Activated CD4-positive, alpha-beta T cell treated with anti-CD3 and anti-CD28 coated beads for 1 hour (primary cell): ENCODE data around the gene KIFC3.
"Not testable (repeated sequence)": the region's sequence is repeated elsewhere in the genome, so short reads cannot be mapped to it uniquely, and the experiment has no call there.

Source experiments
- DNase-seq: peaks from one replicate; pipeline ENCODE4 v3.0.0-alpha.2; 2020

Gene KIFC3

DNA sequence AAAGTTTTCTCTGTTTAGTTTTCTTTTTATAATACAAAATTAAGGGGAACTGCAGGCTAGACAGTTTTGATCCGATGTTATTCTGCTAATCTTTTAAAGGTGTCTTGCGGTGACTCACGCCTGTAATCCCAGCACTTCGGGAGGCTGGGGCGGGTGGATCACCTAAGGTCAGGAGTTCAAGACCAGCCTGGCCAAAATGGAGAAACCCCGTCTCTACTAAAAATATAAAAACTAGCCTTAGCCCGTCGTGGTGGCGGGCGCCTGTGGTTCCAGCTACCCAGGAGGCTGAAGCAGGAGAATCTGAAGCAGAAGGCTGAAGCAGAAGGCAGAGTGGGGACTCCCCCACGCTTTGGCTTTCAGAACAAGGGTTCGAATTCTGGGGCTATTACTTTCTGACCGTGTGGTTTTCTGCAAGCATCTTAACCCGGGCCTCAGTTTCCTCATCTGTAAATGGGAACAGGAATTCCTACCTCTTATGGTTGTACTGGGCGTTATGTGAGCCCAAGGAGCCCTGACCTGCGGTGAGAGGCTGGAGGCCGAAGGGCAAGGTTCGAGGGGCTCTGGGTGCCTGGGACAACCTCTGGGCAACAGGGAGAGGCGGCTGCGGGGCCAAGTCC is 67.9 kb downstream of the KIFC3 start:
- no peak for DNase-seq

DNA sequence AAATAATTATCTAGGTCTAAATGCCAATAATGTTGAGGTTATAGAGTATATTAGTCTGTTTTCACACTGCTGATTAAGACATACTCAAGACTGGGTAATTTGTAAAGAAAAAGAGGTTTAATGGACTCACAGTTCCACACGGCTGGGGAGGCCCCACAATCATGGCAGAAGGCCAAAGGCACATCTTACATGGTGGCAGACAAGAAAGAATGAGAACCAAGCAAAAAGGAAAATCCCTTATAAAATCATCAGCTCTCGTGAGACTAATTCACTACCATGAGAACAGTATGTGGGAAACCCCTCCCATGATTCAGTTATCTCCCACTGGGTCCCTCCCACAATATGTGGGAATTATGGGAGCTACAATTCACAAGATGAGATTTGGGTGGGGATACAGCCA is 69.6 kb downstream of the KIFC3 start:
- DNase-seq = no peak

DNA sequence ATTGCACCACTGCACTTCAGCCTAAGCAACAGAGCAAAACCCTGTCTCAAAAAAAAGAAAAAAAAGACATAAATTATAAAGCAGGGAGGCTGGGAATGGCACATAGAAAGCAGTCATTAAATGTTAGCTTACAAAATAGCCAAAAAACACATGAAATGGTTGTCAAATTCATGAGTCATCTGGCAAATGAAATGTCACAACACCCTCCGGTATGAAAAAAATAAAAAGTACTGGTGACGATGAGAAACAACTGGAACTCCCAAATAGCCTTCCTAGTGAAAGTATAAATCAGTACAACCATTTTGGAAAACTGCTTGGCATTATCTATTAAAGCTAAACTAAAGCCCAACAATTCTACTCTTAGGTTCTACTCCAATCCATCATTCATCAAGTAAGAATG is 70.3 kb downstream of the KIFC3 start:
- DNase-seq = no peak

DNA sequence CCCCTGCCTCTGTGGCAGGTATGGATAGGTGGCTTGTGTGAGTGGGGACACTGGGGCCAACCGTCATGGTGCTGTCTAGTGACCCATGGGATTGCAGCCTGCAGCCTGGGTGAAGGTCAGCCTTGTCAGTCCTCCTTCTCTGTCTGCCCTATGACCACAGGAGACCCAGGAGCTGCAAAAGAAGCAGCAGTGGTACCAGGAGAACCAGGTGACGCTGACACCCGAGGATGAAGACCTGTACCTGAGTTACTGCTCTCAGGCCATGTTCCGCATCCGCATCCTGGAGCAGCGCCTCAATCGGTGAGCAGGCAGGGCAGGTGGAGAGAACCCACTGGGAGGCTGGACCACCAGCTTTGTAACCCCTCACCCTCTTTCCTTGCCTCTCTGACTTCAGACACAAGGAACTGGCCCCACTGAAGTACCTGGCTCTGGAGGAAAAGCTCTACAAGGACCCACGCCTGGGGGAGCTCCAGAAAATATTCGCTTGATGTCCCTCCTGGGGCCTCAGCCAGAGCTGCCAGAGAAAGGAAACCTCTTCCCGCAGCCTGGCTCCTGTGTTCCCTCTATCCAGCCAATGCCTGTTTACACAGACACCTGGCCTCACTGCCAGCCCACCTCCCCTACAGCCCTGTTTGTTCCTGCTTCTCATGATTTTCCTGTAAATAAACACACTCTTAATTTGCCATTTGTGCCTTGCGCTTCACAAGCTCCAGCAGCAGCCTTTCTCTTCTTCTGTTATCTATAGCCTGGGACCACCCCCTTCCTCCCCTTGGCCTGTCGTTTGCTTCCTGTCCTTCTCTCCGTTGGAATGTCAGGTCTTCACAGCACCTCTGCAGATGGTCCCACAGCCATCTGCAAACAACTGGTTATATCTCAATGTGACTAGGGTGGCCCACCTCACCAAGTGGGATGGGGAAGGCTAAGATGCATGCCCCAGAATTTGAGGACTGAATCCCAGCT is 71.2 kb downstream of the KIFC3 start:
- no peak for DNase-seq

DNA sequence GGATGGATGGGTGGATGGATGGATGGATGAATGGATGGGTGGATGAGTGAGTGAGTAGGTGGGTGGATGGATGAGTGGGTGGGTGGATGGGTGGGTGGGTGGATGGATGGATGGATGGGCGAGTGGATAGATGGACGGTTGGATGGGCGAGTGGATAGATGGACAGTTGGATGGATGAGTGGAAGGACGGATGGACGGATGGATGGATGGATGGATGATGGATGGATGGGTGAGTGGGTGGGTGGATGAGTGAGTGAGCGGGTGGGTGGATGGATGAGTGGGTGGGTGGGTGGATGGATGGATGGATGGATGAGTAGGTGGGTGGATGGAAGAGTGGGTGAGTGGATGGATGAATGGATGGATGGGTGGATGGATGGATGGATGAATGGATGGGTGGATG is 72.4 kb downstream of the KIFC3 start:
- DNase-seq = not testable (repeated sequence)

DNA sequence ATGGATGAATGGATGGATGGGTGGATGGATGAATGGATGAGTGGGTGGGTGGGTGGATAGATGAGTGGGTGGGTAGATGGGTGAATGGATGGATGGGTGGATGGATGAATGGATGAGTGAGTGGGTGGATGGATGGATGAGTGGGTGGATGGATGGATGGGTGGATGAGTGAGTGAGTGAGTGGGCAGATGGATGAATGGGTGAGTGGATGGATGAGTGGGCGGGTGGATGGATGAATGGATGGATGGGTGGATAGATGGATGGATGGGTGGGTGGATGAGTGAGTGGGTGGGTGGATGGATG is 73.2 kb downstream of the KIFC3 start:
- no peak for DNase-seq

DNA sequence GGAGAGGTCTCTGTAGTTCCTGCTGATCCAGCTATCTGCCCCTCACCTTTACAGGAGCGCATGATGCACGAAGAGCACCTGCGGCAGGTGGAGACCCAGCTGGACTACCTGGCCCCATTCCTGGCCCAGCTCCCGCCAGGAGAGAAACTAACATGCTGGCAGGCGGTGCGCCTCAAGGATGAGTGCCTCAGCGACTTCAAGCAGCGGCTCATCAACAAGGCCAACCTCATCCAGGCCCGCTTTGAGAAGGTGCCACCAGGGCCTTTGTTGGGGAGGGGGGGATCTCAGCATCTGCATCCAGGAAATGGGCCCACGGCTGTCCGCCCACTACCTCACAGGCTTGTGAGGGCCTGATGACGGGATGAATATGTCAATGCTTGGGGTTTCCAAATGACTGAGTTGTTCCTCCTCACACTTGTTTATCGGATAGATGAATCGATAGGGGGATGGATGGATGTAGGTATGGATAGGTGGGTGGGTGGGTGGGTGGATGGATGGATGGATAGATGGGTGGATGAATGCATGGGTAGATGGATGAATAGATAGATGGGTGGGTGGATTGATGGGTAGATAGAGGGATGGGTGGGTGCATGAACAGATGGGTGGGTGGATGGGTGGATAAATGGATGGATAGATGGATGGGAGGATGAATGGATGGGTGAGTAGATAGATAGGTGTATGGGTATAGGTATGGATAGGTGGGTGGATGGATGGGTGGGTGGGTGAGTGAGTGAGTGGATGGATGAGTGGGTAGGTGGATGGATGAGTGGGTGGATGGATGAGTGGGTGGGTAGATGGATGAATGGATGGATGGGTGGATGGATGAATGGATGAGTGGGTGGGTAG is 73.7 kb downstream of the KIFC3 start:
- no peak for DNase-seq

DNA sequence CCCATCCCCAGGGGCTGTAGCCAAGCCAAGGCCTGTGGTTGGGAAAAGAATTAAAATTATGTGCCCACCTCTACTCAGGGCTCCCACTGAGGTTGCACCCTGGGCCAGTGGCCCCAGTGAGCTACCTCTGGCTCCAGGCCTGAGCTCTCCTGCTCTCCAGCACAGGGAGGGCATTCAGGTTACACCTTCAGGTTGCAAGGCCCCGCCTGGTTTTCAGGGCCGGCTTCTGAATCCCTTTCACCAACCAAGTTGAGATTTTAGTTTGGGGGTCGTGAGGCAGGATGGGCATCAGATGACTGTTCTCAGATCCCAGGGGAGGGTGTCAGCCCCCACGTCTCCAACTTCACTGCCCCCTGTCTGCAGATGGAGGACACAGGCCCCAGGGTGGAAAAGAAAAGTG is 74.7 kb downstream of the KIFC3 start:
- DNase-seq = no peak

DNA sequence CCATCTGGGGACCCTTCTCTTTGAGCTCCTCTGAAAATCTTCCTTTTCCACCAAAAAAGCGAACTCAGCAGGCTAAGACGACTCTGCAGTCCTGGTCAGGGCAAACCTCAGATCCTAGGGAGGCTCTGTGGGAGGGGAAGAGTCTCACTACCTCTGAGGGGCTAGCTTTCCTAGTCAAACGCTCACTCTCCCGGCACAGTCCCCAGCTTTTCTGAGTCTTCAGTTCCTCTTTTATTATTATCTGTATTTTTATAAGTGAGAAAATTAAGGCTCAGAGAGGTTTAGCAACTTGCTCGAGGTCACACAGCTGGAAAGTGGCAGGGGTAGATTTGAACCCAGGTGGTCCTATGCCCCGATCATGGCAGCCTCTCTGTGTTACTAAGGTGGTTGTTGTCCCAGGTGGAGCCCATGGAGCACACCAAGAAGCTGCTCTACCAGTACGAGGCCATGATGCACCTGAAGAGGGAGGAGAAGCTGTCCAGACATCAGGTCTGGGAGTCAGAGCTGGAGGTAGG is 75.8 kb downstream of the KIFC3 start:
- DNase-seq = no peak

DNA sequence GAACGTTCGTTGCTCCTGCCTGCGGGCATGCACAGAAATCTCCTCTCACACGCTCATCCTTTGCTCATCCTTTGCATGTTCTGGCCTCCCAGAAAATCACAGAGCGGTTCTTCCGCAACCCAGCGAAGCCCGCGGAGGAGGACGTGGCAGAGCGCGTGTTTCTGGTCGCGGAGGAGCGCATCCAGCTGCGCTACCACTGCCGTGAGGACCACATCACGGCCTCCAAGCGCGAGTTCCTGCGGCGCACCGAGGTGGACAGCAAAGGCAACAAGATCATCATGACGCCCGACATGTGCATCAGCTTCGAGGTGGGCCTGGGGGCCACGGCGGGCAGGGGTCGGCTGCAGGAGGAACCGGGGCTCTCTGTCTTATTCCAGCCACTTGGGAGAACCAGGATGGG is 76.3 kb downstream of the KIFC3 start:
- no peak for DNase-seq

DNA sequence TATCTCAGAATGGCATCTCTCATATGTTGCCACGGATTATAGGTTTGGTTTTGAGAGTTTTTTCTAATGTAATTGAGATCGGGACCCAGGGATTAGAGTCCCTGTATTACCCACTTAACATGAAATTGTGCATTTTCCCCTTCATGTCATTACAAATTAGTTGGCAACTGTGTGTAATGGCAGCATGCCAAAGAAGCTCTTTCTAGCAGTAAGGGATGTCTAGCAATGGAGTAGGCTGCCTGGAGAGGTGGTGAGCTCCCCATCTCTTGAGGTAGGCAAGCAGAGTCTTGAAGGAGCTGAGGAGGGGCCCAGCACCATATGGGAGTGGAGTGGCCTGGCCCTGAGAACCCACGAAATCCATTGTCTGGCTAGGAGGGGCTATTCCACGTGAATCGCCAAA is 76.7 kb downstream of the KIFC3 start:
- no peak for DNase-seq

DNA sequence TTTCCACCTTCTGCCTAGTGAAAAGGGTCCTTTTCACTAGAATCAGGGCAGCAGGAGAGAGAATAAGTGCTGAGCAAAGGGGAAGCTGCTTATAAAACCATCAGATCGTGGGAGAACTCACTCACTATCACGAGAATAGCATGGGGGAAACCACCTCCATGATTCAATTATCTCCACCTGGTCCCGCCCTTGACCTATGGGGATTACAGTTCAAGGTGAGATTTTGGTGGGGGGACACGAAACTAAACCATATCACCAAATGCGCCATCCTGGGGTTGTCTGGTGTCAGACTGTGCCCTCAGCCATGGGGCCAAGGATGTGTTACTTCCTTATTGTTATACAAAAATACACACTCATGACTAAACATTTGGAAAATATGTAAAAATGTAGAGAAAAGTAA is 77.1 kb downstream of the KIFC3 start:
- no peak for DNase-seq

DNA sequence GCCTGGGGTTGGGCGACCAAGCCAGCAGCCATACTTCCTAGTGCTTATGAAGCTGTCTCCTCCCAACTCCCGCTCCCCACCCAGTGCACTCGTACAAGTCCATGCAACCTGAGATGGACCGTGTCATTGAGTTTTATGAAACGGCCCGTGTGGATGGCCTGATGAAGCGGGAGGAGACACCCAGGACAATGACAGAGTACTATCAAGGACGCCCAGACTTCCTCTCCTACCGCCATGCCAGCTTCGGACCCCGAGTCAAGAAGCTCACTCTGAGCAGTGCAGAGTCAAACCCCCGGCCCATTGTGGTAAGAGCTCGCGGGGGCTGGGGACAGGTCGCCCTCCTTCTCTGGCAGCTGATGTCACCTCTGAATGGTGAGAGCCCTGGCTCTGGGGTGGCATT is 77.8 kb downstream of the KIFC3 start:
- no peak for DNase-seq

DNA sequence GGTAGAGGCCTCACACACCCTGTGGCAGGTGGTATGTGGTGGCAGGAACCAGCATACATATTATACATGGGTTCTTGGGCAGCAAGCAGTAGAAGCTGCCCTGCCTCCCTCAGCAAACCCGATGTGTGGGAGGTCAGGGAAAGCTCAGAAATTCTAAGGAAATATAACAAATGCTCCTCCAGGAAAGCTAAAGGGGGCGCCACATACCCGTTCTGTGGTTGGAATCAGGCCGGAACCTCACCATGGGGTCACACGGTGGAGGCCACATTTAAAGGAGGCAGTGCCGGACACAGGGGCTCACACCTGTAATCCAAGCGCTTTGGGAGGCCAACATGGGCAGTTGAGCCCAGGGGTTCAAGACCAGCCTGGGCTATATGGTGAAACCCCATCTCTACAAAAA is 79.1 kb downstream of the KIFC3 start:
- DNase-seq = no peak

DNA sequence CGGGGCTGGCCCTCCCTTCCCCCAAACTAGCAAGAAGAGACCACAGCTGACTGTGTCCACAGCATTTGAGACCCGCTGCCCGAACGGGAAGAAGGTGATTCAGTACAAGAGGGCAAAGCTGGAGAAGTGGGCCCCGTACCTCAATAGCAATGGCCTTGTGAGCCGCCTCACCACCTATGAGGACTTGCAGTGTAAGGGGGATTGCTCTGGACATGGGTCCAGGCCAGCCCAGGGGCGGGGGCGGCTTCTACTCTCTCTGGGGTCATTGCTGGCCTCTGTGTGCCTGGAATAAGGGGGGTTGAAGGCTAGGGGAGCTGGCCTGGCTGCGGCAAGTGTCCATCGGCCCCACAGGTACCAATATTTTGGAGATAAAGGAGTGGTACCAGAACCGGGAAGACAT is 79.6 kb downstream of the KIFC3 start:
- DNase-seq = no peak

DNA sequence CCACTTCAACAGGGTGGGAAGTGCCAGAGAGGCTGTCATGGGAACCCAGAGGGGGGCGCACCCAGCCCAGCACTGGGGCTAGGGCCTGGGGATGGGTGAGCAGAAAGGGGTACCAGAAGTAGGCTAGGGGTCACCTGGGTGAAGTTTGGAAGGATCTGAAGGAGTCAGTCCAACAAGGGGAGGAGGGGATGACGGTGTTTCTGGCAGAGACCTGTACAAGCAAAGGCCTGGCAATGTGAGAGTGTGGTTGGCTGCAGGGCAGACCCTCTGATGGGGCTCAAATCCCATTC is 80.1 kb downstream of the KIFC3 start:
- no peak for DNase-seq

DNA sequence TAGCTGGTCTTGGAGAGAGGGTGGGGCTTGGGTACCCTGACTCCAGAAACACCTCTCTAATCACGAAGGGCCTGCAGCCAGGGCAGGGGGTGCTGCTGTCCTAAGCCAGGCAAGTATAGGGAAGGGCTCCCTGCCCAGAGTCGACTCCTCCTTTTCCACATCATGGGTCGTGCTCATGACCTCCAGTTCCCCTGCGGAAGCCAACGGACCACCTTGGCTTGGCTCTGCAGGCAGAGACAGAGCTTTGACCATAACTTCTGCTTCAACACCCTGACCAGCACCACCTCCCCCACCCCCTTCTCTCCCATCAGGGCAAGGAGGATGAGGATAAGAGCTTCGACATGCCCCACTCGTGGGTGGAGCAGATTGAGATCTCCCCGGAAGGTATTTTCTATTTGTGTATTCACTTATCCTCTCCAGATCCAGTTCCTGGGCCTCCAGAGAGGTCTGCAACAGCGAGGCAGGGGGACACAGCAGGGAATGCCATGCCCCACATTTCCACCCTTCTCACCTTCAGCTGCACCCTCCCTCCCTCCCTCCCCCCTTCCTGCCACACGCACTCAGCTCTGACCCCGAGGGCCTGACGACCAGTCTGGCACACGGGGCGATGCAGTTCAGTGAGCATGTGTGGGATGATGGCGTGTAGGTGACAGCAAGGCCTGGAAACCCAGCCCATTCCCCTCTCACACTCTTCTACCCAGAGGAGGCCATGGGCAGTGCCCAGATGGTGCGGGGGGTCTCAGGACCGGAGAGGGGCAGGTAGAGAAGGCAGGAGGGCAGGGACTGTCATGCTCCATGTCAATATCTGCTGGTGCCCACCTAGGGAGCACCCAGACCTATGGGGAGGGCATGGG is 80.7 kb downstream of the KIFC3 start:
- DNase-seq = no peak

DNA sequence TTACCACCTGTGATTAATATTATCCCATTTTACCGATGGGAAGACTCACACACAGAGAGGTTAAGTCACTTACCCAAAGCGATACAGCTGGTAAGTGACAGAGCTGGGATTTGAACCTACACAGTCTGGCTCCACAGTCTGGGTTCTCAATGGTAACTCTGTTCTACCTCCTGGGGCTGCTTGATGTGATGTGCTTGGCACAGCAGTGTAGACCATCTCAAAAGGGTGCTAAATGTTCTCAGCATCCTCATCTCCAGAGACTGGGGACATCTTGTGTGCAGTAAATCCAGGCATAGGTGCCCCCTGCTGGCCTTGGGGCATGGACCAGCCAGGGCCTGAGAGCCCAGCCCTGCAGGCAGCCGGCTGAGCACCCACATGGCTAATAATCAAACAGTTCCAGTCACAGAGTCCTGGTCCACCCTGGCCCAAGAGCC is 82.1 kb downstream of the KIFC3 start:
- DNase-seq = no peak

DNA sequence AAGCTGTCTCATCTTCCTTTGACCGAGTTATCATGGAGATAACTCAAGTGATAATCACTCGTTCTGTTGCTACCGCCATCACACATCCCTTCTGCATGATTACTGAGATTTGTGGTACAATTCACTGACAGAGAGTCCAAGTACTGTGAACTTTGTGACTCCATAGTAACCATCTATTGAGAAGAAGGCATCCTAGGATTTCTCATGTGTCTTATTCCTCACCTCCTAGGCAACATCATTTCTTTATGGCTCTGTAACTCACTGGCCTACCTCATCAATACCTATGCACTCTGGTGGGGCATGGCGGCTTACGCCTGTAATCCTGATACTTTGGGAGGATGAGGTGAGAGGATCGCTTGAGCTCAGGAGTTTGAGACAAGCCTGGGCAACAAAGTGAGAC is 88.2 kb downstream of the KIFC3 start:
- DNase-seq = no peak

DNA sequence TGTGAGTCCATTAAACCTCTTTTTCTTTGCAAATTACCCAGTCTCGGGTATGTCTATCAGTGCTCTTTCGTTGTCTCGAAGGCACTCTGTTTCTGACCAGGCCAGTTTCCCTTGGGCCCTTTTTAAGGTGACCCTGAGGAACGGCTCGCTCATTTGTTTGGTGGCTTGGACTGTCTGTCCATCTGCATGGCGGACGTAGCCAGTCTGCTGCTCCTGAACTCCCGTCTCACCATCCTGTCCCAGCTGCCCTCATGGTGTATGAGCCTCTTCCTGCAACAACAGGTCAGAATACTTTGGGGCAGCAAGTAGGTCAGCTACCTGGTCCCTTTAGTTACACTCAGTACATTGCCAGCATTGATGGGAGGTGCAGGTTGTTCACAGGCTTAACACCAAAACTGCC is 88.7 kb downstream of the KIFC3 start:
- no peak for DNase-seq

DNA sequence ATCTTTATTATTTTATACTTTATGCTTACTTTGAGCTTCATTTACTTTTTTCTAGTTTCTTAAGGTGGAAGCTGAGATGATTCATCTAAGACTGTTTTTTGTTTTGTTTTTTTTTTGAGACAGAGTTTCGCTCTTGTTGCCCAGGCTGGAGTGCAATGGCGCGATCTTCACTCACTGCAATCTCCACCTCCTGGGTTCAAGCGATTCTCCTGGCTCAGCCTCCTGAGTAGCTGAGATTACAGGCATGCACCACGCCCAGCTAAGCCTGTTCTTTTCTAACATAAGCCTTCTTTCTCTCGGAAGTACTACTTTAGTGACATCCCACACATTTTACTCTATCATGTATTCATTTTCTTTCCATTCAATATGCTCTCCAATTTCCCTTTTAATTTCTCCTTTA is 89.7 kb downstream of the KIFC3 start:
- not testable (repeated sequence) for DNase-seq

DNA sequence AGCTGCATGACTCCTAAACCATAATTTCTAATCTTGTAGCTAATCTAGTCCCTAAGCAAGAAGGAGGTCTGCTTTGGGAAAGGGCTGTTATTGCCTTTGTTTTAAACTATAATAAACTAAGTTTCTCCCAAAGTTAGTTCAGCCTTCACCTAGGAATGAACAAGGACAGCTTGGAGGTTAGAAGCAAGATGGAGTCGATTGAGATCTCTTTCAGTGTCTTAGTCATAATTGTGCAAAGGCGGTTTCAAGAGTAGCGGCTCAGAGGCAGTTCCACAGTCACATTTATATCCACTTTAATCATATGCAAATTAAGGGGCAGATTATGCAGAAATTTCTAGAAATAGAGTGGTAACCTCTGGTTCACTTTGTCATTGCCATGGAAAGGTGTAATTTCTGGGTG is 90.3 kb downstream of the KIFC3 start:
- no peak for DNase-seq

DNA sequence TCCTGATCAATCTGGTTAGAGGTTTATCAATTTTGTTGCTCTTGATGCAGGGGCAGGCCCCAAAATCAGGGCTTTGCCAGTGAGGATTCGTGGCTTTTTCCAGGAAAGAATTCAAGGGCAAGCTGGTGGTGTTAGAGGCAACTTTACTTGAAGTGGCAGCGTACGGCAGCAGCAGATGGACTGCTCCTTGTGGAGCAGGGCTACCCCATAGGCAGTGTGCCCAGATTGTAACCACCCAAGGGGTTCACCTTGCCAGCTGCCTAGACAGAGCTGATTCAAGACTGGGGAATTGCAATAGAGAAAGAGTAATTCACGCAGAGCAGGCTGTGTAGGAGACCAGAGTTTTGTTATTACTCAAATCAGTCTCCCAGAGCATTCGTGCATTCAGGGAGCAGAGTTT is 90.9 kb downstream of the KIFC3 start:
- no peak for DNase-seq
